Tibial nerve (tissue), 4 donors: ENCODE data around the gene SVIL.

Source experiments
- EP300 ChIP-seq, 2 donors: sonication (generic); formaldehyde crosslinking; IDR thresholded peaks; one replicate each; pipeline ENCODE4 v1.6.1; 2017; ENCODE audit warnings: antibody characterized with exemption in 2 of 2, mild to moderate bottlenecking in 1 of 2
- TF ChIP-seq, protein P1 (sequence below), 5 experiments: fragments of 200-600 bp in 3 of 5; fragments of 450-650 bp in 2 of 5; sonication (generic) in 3 of 5; IDR thresholded peaks; one replicate each; pipeline ENCODE4 v1.5.1; 2016 to 2019; ENCODE audit warnings: antibody characterized with exemption in 5 of 5, mild to moderate bottlenecking in 3 of 5, moderate library complexity in 2 of 5

DNA sequence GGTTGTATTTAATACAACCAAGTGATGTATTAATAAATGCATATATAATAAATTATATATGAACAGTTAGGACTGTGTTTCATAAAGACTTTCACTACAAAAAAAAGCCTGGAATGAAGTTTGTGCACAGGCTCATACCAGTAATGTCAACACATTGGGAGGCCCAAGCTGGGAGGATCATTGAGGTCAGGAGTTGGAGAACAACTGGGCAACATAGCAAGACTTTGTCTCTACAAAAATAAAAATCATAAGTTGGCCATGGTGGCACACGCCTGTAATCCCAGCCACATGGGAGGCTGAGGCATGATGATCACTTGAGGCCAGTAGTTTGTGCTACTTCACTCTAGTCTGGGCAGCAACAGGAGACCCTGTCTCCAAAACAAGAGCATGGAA is 15.8 kb upstream of the SVIL start:
- TF ChIP-seq, protein P1, sequence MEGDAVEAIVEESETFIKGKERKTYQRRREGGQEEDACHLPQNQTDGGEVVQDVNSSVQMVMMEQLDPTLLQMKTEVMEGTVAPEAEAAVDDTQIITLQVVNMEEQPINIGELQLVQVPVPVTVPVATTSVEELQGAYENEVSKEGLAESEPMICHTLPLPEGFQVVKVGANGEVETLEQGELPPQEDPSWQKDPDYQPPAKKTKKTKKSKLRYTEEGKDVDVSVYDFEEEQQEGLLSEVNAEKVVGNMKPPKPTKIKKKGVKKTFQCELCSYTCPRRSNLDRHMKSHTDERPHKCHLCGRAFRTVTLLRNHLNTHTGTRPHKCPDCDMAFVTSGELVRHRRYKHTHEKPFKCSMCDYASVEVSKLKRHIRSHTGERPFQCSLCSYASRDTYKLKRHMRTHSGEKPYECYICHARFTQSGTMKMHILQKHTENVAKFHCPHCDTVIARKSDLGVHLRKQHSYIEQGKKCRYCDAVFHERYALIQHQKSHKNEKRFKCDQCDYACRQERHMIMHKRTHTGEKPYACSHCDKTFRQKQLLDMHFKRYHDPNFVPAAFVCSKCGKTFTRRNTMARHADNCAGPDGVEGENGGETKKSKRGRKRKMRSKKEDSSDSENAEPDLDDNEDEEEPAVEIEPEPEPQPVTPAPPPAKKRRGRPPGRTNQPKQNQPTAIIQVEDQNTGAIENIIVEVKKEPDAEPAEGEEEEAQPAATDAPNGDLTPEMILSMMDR (IDR thresholded peaks at IDR 0.05) = no peak
- no peak for TF ChIP-seq EP300 (IDR thresholded peaks at IDR 0.05)
